Esophagus (tissue), 2 donors: ENCODE measurements around the gene APAF1. TPM values are rescaled to one million over a fixed set of nuclear protein-coding genes. Genes with fewer than 3 reads are reported as not detected.
"Not testable (repeated sequence)": the region's sequence is repeated elsewhere in the genome, so short reads cannot be mapped to it uniquely, and the experiment has no call there.

ENCODE experiments used
- H3K27ac ChIP-seq, 2 donors: one replicate each; pipeline ENCODE4 v1.5.1; 2013; ENCODE audit warnings: low read depth in 2 of 2, mild to moderate bottlenecking in 2 of 2, inconsistent platforms in 1 of 2, low read length in 1 of 2, moderate library complexity in 1 of 2
- H3K27me3 ChIP-seq, 2 donors: one replicate each; pipeline ENCODE4 v1.6.1; 2013; ENCODE audit warnings: low read length in 2 of 2, control low read depth in 1 of 2, mild to moderate bottlenecking in 1 of 2; ENCODE audit not compliant: insufficient read depth in 2 of 2, control insufficient read depth in 1 of 2
- H3K36me3 ChIP-seq, 2 donors: one replicate each; pipeline ENCODE4 v1.6.1; 2013; ENCODE audit warnings: low read length in 1 of 2; ENCODE audit not compliant: control insufficient read depth in 2 of 2, insufficient read depth in 2 of 2
- H3K4me1 ChIP-seq, 2 donors: one replicate each; pipeline ENCODE4 v1.6.1; 2013; ENCODE audit warnings: low read length in 1 of 2; ENCODE audit not compliant: control insufficient read depth in 2 of 2, insufficient read depth in 2 of 2
- H3K4me3 ChIP-seq, 2 donors: one replicate each; pipeline ENCODE4 v1.5.1; 2013; ENCODE audit warnings: low read length in 2 of 2, mild to moderate bottlenecking in 2 of 2, low read depth in 1 of 2, moderate library complexity in 1 of 2
- H3K9me3 ChIP-seq, 2 donors: one replicate each; pipeline ENCODE4 v1.6.1; 2013; ENCODE audit warnings: mild to moderate bottlenecking in 2 of 2, low read depth in 1 of 2, low read length in 1 of 2, moderate library complexity in 1 of 2; ENCODE audit not compliant: control insufficient read depth in 2 of 2, insufficient read depth in 1 of 2
- WGBS, 2 donors: extraction: QIAGEN DNeasy Blood & Tissue Kit; methylation state at CpG; one replicate each; pipeline ENCODE4 v1.1.7; 2013; 5-methylcytosine and 5-hydroxymethylcytosine counted together
- polyA plus RNA-seq, 2 donors: library from polyadenylated mRNA; stranded (reverse); fragments of 200-250 nt; gene quantifications; one replicate each; pipeline ENCODE4 v1.2.3, GENCODE V29; 2013
- donor health status: healthy with polysubstance abuse.
- donor health status: Bipolar disorder and iron deficiency.

APAF1 gene
- polyA plus RNA-seq, 2 donors, result 2.3 to 3.5 TPM

GRCh38 chr12:98637068-98637467 lies 8.0 kb upstream of the APAF1 start:
- WGBS, 2 donors, result 75 to 85% methylated on average over 2 of the region's 2 CpGs
- H3K9me3 ChIP-seq, result no peaks in the 10 kb centered on the region
- H3K27ac ChIP-seq, result no peak overlapping the region
- H3K36me3 ChIP-seq, result peaks cover 0 to 3% of the 10 kb centered on the region in 2 donors
- no peaks in the 10 kb centered on the region for H3K27me3 ChIP-seq
- no peaks in the 10 kb centered on the region for H3K4me1 ChIP-seq
- H3K4me3 ChIP-seq, result no peak overlapping the region

GRCh38 chr12:98638009-98638408 lies 7.1 kb upstream of the APAF1 start:
- no peaks in the 10 kb centered on the region for H3K27me3 ChIP-seq
- no peaks in the 10 kb centered on the region for H3K4me1 ChIP-seq
- no peak overlapping the region for H3K4me3 ChIP-seq
- no peak overlapping the region for H3K27ac ChIP-seq
- peaks cover 0 to 2% of the 10 kb centered on the region in 2 donors for H3K36me3 ChIP-seq
- 77% methylated on average over 2 of the region's 2 CpGs for WGBS, 2 donors
- no peaks in the 10 kb centered on the region for H3K9me3 ChIP-seq

- WGBS, 2 donors, result 82 to 83% methylated on average over 3 of the region's 3 CpGs
- H3K9me3 ChIP-seq, result no peaks in the 10 kb centered on the region
- no peaks in the 10 kb centered on the region for H3K36me3 ChIP-seq
- no peaks in the 10 kb centered on the region for H3K4me1 ChIP-seq
- no peak overlapping the region for H3K4me3 ChIP-seq
- no peaks in the 10 kb centered on the region for H3K27me3 ChIP-seq
- no peak overlapping the region for H3K27ac ChIP-seq
Observed at GRCh38 chr12:98639491-98639890, 5.6 kb upstream of the APAF1 start.

GRCh38 chr12:98642801-98643200 lies 2.3 kb upstream of the APAF1 start:
- not testable (repeated sequence) for H3K36me3 ChIP-seq, H3K9me3 ChIP-seq, H3K4me1 ChIP-seq, H3K27me3 ChIP-seq, H3K4me3 ChIP-seq, H3K27ac ChIP-seq
- whole genome bisulfite sequencing, 2 donors, result 95 to 97% methylated on average over 5 of the region's 5 CpGs

- Histone ChIP-seq H3K4me1 (no peaks in the 10 kb centered on the region), H3K9me3 (no peaks in the 10 kb centered on the region), H3K4me3 (peak overlapping the region; percentile 78 to 79), H3K27me3 (no peaks in the 10 kb centered on the region), H3K36me3 (no peaks in the 10 kb centered on the region), H3K27ac (peak overlapping the region; percentile 82)
- WGBS, 2 donors, result 1% methylated on average over 19 to 20 of the region's 20 CpGs
Observed at GRCh38 chr12:98644433-98644711, 718 bp upstream of the APAF1 start.

- WGBS, 2 donors, result 0% methylated on average over 16 to 24 of the region's 24 CpGs
- Histone ChIP-seq H3K36me3 (no peaks in the 10 kb centered on the region), H3K9me3 (no peaks in the 10 kb centered on the region), H3K27ac (peak overlapping the region; percentile 82), H3K4me1 (no peaks in the 10 kb centered on the region), H3K27me3 (no peaks in the 10 kb centered on the region), H3K4me3 (peak overlapping the region; percentile 78 to 79)
Observed at GRCh38 chr12:98645572-98646067, 530 bp downstream of the APAF1 start.

GRCh38 chr12:98646294-98647090 lies 1.4 kb downstream of the APAF1 start:
- Histone ChIP-seq H3K4me1 (no peaks in the 10 kb centered on the region), H3K36me3 (no peaks in the 10 kb centered on the region), H3K9me3 (no peaks in the 10 kb centered on the region), H3K27ac (no peak overlapping the region), H3K27me3 (no peaks in the 10 kb centered on the region), H3K4me3 (peak overlapping the region in 1 of 2 donors; percentile 78)
- 9% methylated on average over 8 of the region's 8 CpGs for WGBS, 2 donors

- Histone ChIP-seq H3K4me1 (no peaks in the 10 kb centered on the region), H3K9me3 (no peaks in the 10 kb centered on the region), H3K27me3 (no peaks in the 10 kb centered on the region), H3K27ac (no peak overlapping the region), H3K36me3 (no peaks in the 10 kb centered on the region), H3K4me3 (no peak overlapping the region)
Observed at GRCh38 chr12:98651328-98651727, 6.2 kb downstream of the APAF1 start.

- Histone ChIP-seq H3K4me3 (no peak overlapping the region), H3K36me3 (no peaks in the 10 kb centered on the region), H3K27me3 (no peaks in the 10 kb centered on the region), H3K27ac (no peak overlapping the region), H3K9me3 (no peaks in the 10 kb centered on the region), H3K4me1 (no peaks in the 10 kb centered on the region)
- WGBS, 2 donors, result 82 to 83% methylated on average over 1 of the region's 1 CpG
Observed at GRCh38 chr12:98653866-98654493, 8.9 kb downstream of the APAF1 start.
